Cardiac fibroblast (primary cell): ENCODE measurements around the gene TRIM69.
A peak's percentile ranks its signal among the peaks of the same experiment; 100 is the strongest.

Source experiments
- DNase-seq, 2 donors: peaks; one replicate each; pipeline versions ENCODE4 v3.0.0 to v3.0.0-alpha.2; 2010; ENCODE audit warnings: low read depth in 2 of 2
- H3K4me3 ChIP-seq, 2 donors: replicated peaks in 1 of 2; 1 replicate in 1 of 2; 2 replicates in 1 of 2; pipeline ENCODE4 v1.5.1; 2011; ENCODE audit warnings: low read depth in 2 of 2, low read length in 2 of 2, mild to moderate bottlenecking in 2 of 2, moderate library complexity in 1 of 2
- TF ChIP-seq, protein P1 (sequence below): IDR thresholded peaks from one replicate; pipeline ENCODE4 v1.5.1; 2011; ENCODE audit warnings: low read depth, mild to moderate bottlenecking, low read length, inconsistent platforms

Gene TRIM69

DNA sequence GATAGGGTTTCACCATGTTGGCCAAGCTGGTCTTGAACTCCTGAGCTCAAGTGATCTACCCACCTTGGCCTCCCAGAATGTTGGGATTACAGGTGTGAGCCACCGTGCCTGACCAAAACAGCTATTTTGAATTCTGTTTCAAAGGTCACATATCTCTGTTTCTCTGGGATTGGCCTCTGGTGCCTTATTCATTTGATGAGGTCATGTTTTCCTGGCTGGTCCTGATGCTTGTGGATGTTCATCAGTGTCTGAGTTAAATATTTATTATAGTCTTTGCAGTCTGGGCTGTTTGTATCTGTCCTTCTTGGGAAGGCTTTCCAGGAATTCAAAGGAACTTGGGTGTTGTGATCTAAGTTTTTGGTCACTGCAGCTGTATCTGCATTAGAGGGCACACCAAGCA is 30.3 kb upstream of the TRIM69 start:
- no peak overlapping the region for H3K4me3 ChIP-seq
- TF ChIP-seq, protein P1, sequence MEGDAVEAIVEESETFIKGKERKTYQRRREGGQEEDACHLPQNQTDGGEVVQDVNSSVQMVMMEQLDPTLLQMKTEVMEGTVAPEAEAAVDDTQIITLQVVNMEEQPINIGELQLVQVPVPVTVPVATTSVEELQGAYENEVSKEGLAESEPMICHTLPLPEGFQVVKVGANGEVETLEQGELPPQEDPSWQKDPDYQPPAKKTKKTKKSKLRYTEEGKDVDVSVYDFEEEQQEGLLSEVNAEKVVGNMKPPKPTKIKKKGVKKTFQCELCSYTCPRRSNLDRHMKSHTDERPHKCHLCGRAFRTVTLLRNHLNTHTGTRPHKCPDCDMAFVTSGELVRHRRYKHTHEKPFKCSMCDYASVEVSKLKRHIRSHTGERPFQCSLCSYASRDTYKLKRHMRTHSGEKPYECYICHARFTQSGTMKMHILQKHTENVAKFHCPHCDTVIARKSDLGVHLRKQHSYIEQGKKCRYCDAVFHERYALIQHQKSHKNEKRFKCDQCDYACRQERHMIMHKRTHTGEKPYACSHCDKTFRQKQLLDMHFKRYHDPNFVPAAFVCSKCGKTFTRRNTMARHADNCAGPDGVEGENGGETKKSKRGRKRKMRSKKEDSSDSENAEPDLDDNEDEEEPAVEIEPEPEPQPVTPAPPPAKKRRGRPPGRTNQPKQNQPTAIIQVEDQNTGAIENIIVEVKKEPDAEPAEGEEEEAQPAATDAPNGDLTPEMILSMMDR, result no peak
- no peak for DNase-seq

DNA sequence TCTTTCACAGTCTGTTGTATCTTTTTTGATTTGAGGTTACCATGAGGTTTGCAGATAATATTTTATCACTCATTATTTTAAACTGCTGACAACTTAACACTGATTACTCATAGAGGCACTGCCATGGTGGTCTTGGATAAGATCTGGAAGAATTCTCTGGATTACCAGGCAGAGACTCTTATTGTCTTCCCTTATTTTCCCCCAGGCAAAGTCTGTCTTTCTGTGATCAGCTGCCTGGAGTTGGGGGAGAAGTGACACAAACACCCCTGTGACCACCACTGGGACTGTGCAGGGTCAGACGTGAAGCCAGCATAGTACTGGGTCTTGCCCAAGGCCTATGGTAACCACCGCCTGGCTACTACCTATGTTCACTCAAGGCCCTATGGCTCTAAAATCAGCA is 29.9 kb upstream of the TRIM69 start:
- no peak overlapping the region for H3K4me3 ChIP-seq
- TF ChIP-seq, protein P1, result no peak
- no peak for DNase-seq

DNA sequence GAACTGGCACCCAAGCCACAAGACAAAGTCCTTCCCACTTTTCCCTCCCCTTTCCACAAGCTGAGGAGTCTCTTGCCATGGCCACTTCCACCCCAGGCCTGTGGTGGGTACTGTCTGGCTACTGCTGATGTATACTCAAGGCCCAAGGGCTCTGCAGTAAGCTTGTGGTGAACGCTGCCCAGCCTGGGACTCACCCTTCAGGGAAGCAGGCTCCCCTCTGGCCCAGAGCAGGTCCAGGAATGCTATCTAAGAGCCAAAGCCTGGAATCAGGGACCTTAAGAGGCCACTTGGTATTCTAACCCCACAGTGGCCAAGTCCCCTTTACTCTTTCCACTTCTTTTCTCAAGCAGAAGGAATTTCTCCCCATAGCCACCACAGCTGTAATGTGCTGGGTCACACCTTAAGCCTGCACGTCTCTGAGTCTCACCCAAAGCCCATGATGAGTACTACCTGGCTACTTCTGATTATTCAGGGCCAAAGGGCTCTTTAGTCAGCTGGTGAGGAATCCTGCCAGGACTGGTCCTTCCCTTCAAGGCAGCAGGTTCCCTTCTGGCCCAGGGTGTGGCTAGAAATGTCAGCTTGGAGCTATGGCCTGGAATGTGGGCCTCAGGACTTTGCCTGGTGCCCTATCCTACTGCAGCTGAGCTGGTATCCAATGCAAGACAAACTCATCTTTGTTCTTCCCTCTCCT is 29.2 kb upstream of the TRIM69 start:
- H3K4me3 ChIP-seq, result no peak overlapping the region
- DNase-seq, result no peak
- TF ChIP-seq, protein P1, result no peak

DNA sequence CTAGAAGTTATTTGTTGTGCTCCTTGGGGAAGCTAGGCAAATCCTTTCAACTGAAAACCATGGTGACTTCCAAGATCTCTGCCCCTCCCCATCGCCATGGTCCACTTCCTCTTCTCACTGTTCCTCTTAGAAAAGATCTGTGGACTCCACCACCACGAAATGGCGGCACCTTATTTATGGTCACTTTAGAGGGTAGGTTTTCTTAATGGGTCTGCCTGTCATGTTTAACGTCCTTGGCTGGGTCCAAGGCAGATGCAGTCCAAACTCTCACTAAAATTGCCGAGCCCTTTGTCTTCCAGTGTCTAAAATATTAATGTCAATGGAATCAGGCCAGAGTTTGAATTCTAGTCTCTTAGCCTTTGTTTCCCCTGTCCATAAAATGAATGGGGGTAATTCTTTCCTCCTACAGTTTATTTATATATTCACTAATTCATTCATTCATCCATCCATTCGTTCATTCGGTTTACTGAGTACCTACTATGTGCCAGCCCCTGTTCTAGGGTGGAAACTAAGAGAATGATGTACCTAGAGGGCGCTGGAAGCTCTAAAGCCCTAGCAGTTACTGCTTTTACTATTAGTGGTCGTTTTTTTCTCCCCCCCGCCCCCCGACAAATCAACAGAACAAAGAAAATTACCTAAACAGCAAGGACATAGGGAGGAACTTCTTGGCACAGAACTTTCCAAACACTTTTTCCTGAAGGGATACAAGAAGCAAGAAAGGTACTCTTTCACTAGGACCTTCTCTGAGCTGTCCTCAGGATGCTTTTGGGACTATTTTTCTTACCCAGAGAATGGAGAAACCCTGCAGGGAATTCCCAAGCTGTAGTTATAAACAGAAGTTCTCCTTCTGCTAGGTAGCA is 25.9 kb upstream of the TRIM69 start:
- peak overlapping the region; percentile 68 to 99 for H3K4me3 ChIP-seq
- TF ChIP-seq, protein P1, result peak; percentile 47

DNA sequence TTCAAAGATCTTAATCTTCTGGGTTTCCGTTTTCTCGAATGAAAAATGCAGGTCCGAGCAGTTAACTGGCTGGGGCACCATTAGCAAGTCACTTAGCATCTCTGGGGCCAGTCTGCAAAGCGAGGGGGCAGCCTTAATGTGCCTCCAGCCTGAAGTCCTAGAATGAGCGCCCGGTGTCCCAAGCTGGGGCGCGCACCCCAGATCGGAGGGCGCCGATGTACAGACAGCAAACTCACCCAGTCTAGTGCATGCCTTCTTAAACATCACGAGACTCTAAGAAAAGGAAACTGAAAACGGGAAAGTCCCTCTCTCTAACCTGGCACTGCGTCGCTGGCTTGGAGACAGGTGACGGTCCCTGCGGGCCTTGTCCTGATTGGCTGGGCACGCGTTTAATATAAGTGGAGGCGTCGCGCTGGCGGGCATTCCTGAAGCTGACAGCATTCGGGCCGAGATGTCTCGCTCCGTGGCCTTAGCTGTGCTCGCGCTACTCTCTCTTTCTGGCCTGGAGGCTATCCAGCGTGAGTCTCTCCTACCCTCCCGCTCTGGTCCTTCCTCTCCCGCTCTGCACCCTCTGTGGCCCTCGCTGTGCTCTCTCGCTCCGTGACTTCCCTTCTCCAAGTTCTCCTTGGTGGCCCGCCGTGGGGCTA is 25.1 kb upstream of the TRIM69 start, which contains the start of the genes B2M and PATL2:
Gene B2M, plus strand, starts transcription at position 422 of the 647 bp plus-strand sequence. Its CDS starts 30 bp downstream, at position 452.
Gene PATL2, minus strand, starts transcription at position 228 of the 647 bp plus-strand sequence. CDS start 34,833 bp downstream, outside the sequence.
- TF ChIP-seq, protein P1, result no peak
- DNase-seq, result peak; percentile 98
- H3K4me3 ChIP-seq, result peak within 1 kb of the TSS; percentile 68 to 99

More for the DNA sequence above, 25.9 kb upstream of the TRIM69 start:
- peak; percentile 45 to 55 for DNase-seq

DNA sequence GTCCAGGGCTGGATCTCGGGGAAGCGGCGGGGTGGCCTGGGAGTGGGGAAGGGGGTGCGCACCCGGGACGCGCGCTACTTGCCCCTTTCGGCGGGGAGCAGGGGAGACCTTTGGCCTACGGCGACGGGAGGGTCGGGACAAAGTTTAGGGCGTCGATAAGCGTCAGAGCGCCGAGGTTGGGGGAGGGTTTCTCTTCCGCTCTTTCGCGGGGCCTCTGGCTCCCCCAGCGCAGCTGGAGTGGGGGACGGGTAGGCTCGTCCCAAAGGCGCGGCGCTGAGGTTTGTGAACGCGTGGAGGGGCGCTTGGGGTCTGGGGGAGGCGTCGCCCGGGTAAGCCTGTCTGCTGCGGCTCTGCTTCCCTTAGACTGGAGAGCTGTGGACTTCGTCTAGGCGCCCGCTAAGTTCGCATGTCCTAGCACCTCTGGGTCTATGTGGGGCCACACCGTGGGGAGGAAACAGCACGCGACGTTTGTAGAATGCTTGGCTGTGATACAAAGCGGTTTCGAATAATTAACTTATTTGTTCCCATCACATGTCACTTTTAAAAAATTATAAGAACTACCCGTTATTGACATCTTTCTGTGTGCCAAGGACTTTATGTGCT is 24.5 kb upstream of the TRIM69 start:
- DNase-seq, result peak; percentile 38 to 44
- peak overlapping the region; percentile 68 to 99 for H3K4me3 ChIP-seq
- TF ChIP-seq, protein P1, result no peak
